Measurements from ENCODE around the gene NAALADL2. TPM values are rescaled to one million over a fixed set of nuclear protein-coding genes. Genes with fewer than 3 reads are reported as not detected.

Gene NAALADL2
- total and polyA plus RNA-seq, 9 of the 15 experiments (the other 6 are each of a cell fraction or from before 2014, with no cell fraction given), result 0.29 to 1.1 (median 0.79) TPM; not detected in 1

DNA sequence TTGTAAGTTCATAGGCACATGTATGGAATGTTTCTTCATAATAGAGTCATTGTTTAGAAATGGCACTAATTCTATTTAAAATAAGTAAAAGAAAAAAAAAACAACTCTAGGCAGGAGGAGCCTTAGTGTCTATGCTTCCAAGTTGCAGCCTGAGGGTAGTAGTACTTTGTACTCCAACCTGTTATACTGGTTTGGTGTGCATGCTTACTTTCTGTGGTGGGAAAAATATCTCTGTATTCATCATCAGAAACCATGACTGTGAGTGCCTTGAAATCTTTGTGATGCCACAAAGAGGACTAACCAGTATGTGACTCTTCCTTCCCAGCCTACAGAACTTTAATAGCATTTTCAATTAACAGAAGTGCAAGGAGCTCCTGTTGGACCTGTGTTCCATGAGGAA is 4.4 kb downstream of the NAALADL2 start:
- Histone ChIP-seq H3K36me3 (ENCODE audit: control insufficient read depth, insufficient read depth, low read length) (no peaks in the 10 kb centered on the region), H3K79me2 (ENCODE audit: control insufficient read depth, insufficient read depth, low read length) (no peaks in the 10 kb centered on the region), H3K27me3 (ENCODE audit: control insufficient read depth in 2 of 2, insufficient read depth in 2 of 2, low read length in 2 of 2) (no peaks in the 10 kb centered on the region), H2AFZ (ENCODE audit: low read depth, low read length) (no peak overlapping the region), H4K20me1 (replicated peaks; ENCODE audit: control insufficient read depth, insufficient read depth, low read length) (no peaks in the 10 kb centered on the region), H3K9me3 (replicated peaks; ENCODE audit: control insufficient read depth, insufficient read depth, low read depth, low read length) (no peaks in the 10 kb centered on the region; the same call in 1 of the 2 replicates), H3K27ac (ENCODE audit: extremely low read depth, low read depth, low read length) (no peak overlapping the region), H3K4me2 (ENCODE audit: insufficient read depth, low read length) (no peak overlapping the region), H3K9me1 (ENCODE audit: control insufficient read depth, insufficient read depth, low read length) (no peaks in the 10 kb centered on the region), H3K4me1 (replicated peaks in 1 of 2; ENCODE audit: control insufficient read depth in 2 of 2, insufficient read depth in 2 of 2, low read length in 2 of 2) (no peaks in the 10 kb centered on the region), H3K4me3 (no peak overlapping the region), H3K9ac (ENCODE audit: insufficient read depth in 1 of 2, low read depth in 2 of 2, low read length in 2 of 2) (no peak overlapping the region)
- TF ChIP-seq SRF (CRISPR knock-in tag; IDR thresholded peaks at IDR 0.05) (no peak), CBFA2T2 (conservative IDR thresholded peaks at IDR 0.05) (no peak), ZNF57 (CRISPR knock-in tag; IDR thresholded peaks at IDR 0.05) (no peak), WHSC1 (IDR thresholded peaks at IDR 0.05; ENCODE audit: low read length) (no peak), ZFP1 (CRISPR knock-in tag; IDR thresholded peaks at IDR 0.05) (no peak), TCF7 (IDR thresholded peaks at IDR 0.05; ENCODE audit: borderline replicate concordance) (no peak)
- ATAC-seq (no peak), FAIRE-seq (no peak), DNase-seq (ENCODE audit: extremely low read depth in 1 of 4, low spot score in 3 of 4) (no peak)
- no TSS peak for BruUV-seq (replicated peaks)
- ChIA-PET POLR2A (no interaction called here), CTCF (ENCODE audit: low intra/inter-chr PET ratio) (no interaction called here)
- in situ Hi-C loops (cut with MboI) (no loop called here), intact Hi-C loops (cut with micrococcal nuclease) (no loop called here)

DNA sequence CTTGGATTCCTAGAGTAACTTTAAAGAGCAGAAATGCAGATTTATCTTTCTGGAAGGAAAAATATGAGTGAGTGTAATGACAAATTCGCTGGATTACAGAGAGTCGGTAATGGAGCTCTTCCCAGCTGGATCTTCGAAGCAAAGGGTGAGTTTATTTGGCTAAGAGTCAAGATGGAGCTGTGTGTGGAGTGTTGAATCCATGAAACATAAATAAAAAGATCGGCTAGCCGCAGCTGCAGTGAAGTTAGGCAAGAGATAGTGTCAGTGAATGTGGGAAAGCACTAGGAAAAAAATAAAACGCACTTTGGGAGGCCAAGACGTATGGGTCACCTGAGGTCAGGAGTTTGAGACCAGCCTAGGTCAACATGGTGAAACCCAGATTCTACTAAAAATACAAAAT is 10.3 kb downstream of the NAALADL2 start:
- Histone ChIP-seq H3K4me3 (no peak overlapping the region), H3K27ac (ENCODE audit: extremely low read depth, low read depth, low read length) (no peak overlapping the region), H4K20me1 (replicated peaks; ENCODE audit: control insufficient read depth, insufficient read depth, low read length) (no peaks in the 10 kb centered on the region), H3K36me3 (ENCODE audit: control insufficient read depth, insufficient read depth, low read length) (no peaks in the 10 kb centered on the region), H3K9me1 (ENCODE audit: control insufficient read depth, insufficient read depth, low read length) (no peaks in the 10 kb centered on the region), H3K4me2 (ENCODE audit: insufficient read depth, low read length) (no peak overlapping the region), H3K79me2 (ENCODE audit: control insufficient read depth, insufficient read depth, low read length) (no peaks in the 10 kb centered on the region), H3K27me3 (ENCODE audit: control insufficient read depth in 2 of 2, insufficient read depth in 2 of 2, low read length in 2 of 2) (no peaks in the 10 kb centered on the region), H2AFZ (ENCODE audit: low read depth, low read length) (no peak overlapping the region), H3K4me1 (replicated peaks in 1 of 2; ENCODE audit: control insufficient read depth in 2 of 2, insufficient read depth in 2 of 2, low read length in 2 of 2) (no peaks in the 10 kb centered on the region), H3K9ac (ENCODE audit: insufficient read depth in 1 of 2, low read depth in 2 of 2, low read length in 2 of 2) (no peak overlapping the region), H3K9me3 (replicated peaks; ENCODE audit: control insufficient read depth, insufficient read depth, low read depth, low read length) (no peaks in the 10 kb centered on the region)
- in situ Hi-C loops (cut with MboI) (no loop called here), intact Hi-C loops (cut with micrococcal nuclease) (no loop called here)
- no peak for ATAC-seq
- FAIRE-seq, result no peak
- no TSS peak for BruUV-seq (replicated peaks)
- ChIA-PET CTCF (ENCODE audit: low intra/inter-chr PET ratio) (no interaction called here), POLR2A (no interaction called here)
- 0% methylated on average over 6 of the region's 7 CpGs for WGBS (ENCODE audit: insufficient coverage, low coverage, missing lambda C conversion rate)
- DNase-seq (ENCODE audit: extremely low read depth in 1 of 4, low spot score in 3 of 4), result no peak
- TF ChIP-seq, protein P1, sequence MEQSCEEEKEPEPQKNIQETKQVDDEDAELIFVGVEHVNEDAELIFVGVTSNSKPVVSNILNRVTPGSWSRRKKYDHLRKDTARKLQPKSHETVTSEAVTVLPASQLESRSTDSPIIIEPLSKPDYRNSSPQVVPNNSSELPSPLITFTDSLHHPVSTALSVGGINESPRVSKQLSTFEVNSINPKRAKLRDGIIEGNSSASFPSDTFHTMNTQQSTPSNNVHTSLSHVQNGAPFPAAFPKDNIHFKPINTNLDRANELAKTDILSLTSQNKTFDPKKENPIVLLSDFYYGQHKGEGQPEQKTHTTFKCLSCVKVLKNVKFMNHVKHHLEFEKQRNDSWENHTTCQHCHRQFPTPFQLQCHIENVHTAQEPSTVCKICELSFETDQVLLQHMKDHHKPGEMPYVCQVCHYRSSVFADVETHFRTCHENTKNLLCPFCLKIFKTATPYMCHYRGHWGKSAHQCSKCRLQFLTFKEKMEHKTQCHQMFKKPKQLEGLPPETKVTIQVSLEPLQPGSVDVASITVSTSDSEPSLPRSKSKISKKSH (CRISPR knock-in tag; IDR thresholded peaks at IDR 0.05), result no peak
- no peak for TF ChIP-seq ZNF12 (CRISPR knock-in tag; IDR thresholded peaks at IDR 0.05)
- no peak for TF ChIP-seq KAT8 (IDR thresholded peaks at IDR 0.05; ENCODE audit: low read depth)
- TF ChIP-seq, protein P2, sequence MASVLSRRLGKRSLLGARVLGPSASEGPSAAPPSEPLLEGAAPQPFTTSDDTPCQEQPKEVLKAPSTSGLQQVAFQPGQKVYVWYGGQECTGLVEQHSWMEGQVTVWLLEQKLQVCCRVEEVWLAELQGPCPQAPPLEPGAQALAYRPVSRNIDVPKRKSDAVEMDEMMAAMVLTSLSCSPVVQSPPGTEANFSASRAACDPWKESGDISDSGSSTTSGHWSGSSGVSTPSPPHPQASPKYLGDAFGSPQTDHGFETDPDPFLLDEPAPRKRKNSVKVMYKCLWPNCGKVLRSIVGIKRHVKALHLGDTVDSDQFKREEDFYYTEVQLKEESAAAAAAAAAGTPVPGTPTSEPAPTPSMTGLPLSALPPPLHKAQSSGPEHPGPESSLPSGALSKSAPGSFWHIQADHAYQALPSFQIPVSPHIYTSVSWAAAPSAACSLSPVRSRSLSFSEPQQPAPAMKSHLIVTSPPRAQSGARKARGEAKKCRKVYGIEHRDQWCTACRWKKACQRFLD (CRISPR knock-in tag; IDR thresholded peaks at IDR 0.05), result no peak
- TF ChIP-seq, protein P3, sequence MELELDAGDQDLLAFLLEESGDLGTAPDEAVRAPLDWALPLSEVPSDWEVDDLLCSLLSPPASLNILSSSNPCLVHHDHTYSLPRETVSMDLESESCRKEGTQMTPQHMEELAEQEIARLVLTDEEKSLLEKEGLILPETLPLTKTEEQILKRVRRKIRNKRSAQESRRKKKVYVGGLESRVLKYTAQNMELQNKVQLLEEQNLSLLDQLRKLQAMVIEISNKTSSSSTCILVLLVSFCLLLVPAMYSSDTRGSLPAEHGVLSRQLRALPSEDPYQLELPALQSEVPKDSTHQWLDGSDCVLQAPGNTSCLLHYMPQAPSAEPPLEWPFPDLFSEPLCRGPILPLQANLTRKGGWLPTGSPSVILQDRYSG (tag; conservative IDR thresholded peaks at IDR 0.05; ENCODE audit: low read depth), result no peak
- TF ChIP-seq, protein P4, sequence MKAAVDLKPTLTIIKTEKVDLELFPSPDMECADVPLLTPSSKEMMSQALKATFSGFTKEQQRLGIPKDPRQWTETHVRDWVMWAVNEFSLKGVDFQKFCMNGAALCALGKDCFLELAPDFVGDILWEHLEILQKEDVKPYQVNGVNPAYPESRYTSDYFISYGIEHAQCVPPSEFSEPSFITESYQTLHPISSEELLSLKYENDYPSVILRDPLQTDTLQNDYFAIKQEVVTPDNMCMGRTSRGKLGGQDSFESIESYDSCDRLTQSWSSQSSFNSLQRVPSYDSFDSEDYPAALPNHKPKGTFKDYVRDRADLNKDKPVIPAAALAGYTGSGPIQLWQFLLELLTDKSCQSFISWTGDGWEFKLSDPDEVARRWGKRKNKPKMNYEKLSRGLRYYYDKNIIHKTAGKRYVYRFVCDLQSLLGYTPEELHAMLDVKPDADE (conservative IDR thresholded peaks at IDR 0.05; ENCODE audit: control insufficient read depth, low read depth, low read length), result no peak
- no peak for TF ChIP-seq RHOXF2B (CRISPR knock-in tag; conservative IDR thresholded peaks at IDR 0.05)
